ENCODE data around the gene CDK5RAP2.

CDK5RAP2 gene

GRCh38 chr9:120416781-120417427 lies 163.1 kb downstream of the CDK5RAP2 start:
- no peaks in the 10 kb centered on the region for H3K9me3 ChIP-seq (ENCODE audit: control insufficient read depth in 1 of 2, low read length in 2 of 2)
- H3K27ac ChIP-seq (ENCODE audit: low read depth, low read length) = no peak overlapping the region
- H3K27me3 ChIP-seq (ENCODE audit: control insufficient read depth in 1 of 2, insufficient read depth in 2 of 2, low read length in 2 of 2) = no peaks in the 10 kb centered on the region
- peaks cover 19 to 39% of the 10 kb centered on the region in 2 donors for H3K36me3 ChIP-seq (ENCODE audit: control insufficient read depth in 1 of 2, insufficient read depth in 2 of 2, low read length in 2 of 2)
- H3K4me1 ChIP-seq (ENCODE audit: control insufficient read depth in 1 of 2, insufficient read depth in 2 of 2, low read length in 2 of 2) = no peaks in the 10 kb centered on the region
- no peak overlapping the region for H3K9ac ChIP-seq (ENCODE audit: low read depth in 1 of 2, low read length in 2 of 2)
- H3K4me3 ChIP-seq (ENCODE audit: low read depth in 1 of 2, low read length in 2 of 2) = no peak overlapping the region

- Histone ChIP-seq H3K4me3 (ENCODE audit: low read depth in 1 of 2, low read length in 2 of 2) (no peak overlapping the region), H3K27me3 (ENCODE audit: control insufficient read depth in 1 of 2, insufficient read depth in 2 of 2, low read length in 2 of 2) (no peaks in the 10 kb centered on the region), H3K4me1 (ENCODE audit: control insufficient read depth in 1 of 2, insufficient read depth in 2 of 2, low read length in 2 of 2) (no peaks in the 10 kb centered on the region), H3K36me3 (ENCODE audit: control insufficient read depth in 1 of 2, insufficient read depth in 2 of 2, low read length in 2 of 2) (peaks cover 28 to 48% of the 10 kb centered on the region in 2 donors), H3K9ac (ENCODE audit: low read depth in 1 of 2, low read length in 2 of 2) (no peak overlapping the region), H3K9me3 (ENCODE audit: control insufficient read depth in 1 of 2, low read length in 2 of 2) (no peaks in the 10 kb centered on the region), H3K27ac (ENCODE audit: low read depth, low read length) (no peak overlapping the region)
These were observed 166.6 kb downstream of the CDK5RAP2 start for GRCh38 chr9:120413121-120414048.

GRCh38 chr9:120412425-120412951 lies 167.5 kb downstream of the CDK5RAP2 start:
- Histone ChIP-seq H3K9ac (ENCODE audit: low read depth in 1 of 2, low read length in 2 of 2) (no peak overlapping the region), H3K4me3 (ENCODE audit: low read depth in 1 of 2, low read length in 2 of 2) (no peak overlapping the region), H3K36me3 (ENCODE audit: control insufficient read depth in 1 of 2, insufficient read depth in 2 of 2, low read length in 2 of 2) (peaks cover 28 to 52% of the 10 kb centered on the region in 2 donors), H3K27ac (ENCODE audit: low read depth, low read length) (no peak overlapping the region), H3K4me1 (ENCODE audit: control insufficient read depth in 1 of 2, insufficient read depth in 2 of 2, low read length in 2 of 2) (no peaks in the 10 kb centered on the region), H3K27me3 (ENCODE audit: control insufficient read depth in 1 of 2, insufficient read depth in 2 of 2, low read length in 2 of 2) (no peaks in the 10 kb centered on the region), H3K9me3 (ENCODE audit: control insufficient read depth in 1 of 2, low read length in 2 of 2) (no peaks in the 10 kb centered on the region)

DNA sequence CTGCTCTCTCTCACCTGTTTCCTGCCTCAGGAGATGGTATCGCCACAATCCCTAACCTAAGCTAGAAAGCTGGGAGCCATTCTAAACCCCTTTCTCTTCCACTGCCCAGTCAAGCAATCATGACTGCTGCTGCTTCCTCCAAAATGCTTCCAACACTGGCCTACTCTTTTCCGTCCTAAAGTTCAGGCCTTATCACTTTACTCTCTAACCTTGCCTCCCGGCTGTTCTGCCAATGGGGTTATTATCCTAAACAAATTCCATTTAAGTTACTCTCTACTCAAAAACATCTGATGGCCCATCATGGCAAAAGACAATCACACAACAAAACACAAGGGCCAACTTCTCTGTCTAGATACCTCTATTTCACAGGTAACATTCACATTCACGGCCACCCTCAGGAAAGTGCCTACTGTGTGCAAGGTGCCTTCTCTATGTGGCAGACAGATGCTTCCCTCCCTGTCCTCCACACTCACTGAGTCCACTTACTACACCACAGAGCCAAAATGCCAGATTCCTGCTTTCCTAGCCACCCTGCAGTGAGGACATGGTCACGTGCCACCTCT lies 168.0 kb downstream of the CDK5RAP2 start:
- no peak overlapping the region for H3K9ac ChIP-seq (ENCODE audit: low read depth in 1 of 2, low read length in 2 of 2)
- peaks cover 31 to 55% of the 10 kb centered on the region in 2 donors for H3K36me3 ChIP-seq (ENCODE audit: control insufficient read depth in 1 of 2, insufficient read depth in 2 of 2, low read length in 2 of 2)
- H3K4me1 ChIP-seq (ENCODE audit: control insufficient read depth in 1 of 2, insufficient read depth in 2 of 2, low read length in 2 of 2) = no peaks in the 10 kb centered on the region
- H3K27ac ChIP-seq (ENCODE audit: low read depth, low read length) = no peak overlapping the region
- H3K27me3 ChIP-seq (ENCODE audit: control insufficient read depth in 1 of 2, insufficient read depth in 2 of 2, low read length in 2 of 2) = no peaks in the 10 kb centered on the region
- H3K4me3 ChIP-seq (ENCODE audit: low read depth in 1 of 2, low read length in 2 of 2) = no peak overlapping the region
- no peaks in the 10 kb centered on the region for H3K9me3 ChIP-seq (ENCODE audit: control insufficient read depth in 1 of 2, low read length in 2 of 2)

GRCh38 chr9:120410925-120411501 lies 169.0 kb downstream of the CDK5RAP2 start:
- H3K9me3 ChIP-seq (ENCODE audit: control insufficient read depth in 1 of 2, low read length in 2 of 2) = no peaks in the 10 kb centered on the region
- no peaks in the 10 kb centered on the region for H3K27me3 ChIP-seq (ENCODE audit: control insufficient read depth in 1 of 2, insufficient read depth in 2 of 2, low read length in 2 of 2)
- no peaks in the 10 kb centered on the region for H3K4me1 ChIP-seq (ENCODE audit: control insufficient read depth in 1 of 2, insufficient read depth in 2 of 2, low read length in 2 of 2)
- H3K27ac ChIP-seq (ENCODE audit: low read depth, low read length) = no peak overlapping the region
- H3K9ac ChIP-seq (ENCODE audit: low read depth in 1 of 2, low read length in 2 of 2) = no peak overlapping the region
- H3K36me3 ChIP-seq (ENCODE audit: control insufficient read depth in 1 of 2, insufficient read depth in 2 of 2, low read length in 2 of 2) = peaks cover 35 to 64% of the 10 kb centered on the region in 2 donors
- H3K4me3 ChIP-seq (ENCODE audit: low read depth in 1 of 2, low read length in 2 of 2) = no peak overlapping the region

DNA sequence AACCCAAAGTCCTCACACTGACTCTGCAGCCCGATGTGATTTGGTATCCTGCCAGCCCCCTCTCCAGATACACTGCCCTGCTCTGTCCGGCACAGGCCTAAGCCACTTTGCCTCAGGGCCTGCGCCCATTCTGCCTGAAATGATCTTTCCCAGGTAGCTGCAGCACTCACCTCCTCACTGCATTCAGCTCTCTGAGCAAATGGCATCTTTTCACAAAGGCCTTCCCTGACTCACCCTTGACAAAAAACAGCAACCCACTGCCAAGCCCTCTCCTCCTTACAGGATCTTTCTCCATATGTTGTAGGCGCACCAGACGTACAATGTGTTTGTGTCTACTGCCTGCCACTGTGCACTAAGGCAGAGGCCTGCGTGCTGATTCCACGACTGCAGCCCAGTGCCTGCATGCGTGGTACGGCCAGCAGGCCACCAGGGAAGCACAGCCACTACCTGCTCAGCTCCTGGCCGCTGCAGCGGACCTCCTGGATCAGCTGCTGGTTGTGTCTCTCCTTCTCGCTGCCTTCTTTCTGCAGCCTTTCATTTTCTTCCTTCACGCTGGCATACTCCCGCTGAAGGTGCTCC lies 171.2 kb downstream of the CDK5RAP2 start:
- Histone ChIP-seq H3K4me1 (ENCODE audit: control insufficient read depth in 1 of 2, insufficient read depth in 2 of 2, low read length in 2 of 2) (no peaks in the 10 kb centered on the region), H3K9ac (ENCODE audit: low read depth in 1 of 2, low read length in 2 of 2) (no peak overlapping the region), H3K9me3 (ENCODE audit: control insufficient read depth in 1 of 2, low read length in 2 of 2) (no peaks in the 10 kb centered on the region), H3K27me3 (ENCODE audit: control insufficient read depth in 1 of 2, insufficient read depth in 2 of 2, low read length in 2 of 2) (no peaks in the 10 kb centered on the region), H3K4me3 (ENCODE audit: low read depth in 1 of 2, low read length in 2 of 2) (no peak overlapping the region), H3K36me3 (ENCODE audit: control insufficient read depth in 1 of 2, insufficient read depth in 2 of 2, low read length in 2 of 2) (peaks cover 30 to 71% of the 10 kb centered on the region in 2 donors), H3K27ac (ENCODE audit: low read depth, low read length) (no peak overlapping the region)

GRCh38 chr9:120405860-120406259 lies 174.1 kb downstream of the CDK5RAP2 start:
- H3K4me3 ChIP-seq (ENCODE audit: low read depth in 1 of 2, low read length in 2 of 2) = no peak overlapping the region
- H3K27me3 ChIP-seq (ENCODE audit: control insufficient read depth in 1 of 2, insufficient read depth in 2 of 2, low read length in 2 of 2) = no peaks in the 10 kb centered on the region
- H3K27ac ChIP-seq (ENCODE audit: low read depth, low read length) = no peak overlapping the region
- H3K4me1 ChIP-seq (ENCODE audit: control insufficient read depth in 1 of 2, insufficient read depth in 2 of 2, low read length in 2 of 2) = no peaks in the 10 kb centered on the region
- no peaks in the 10 kb centered on the region for H3K9me3 ChIP-seq (ENCODE audit: control insufficient read depth in 1 of 2, low read length in 2 of 2)
- H3K36me3 ChIP-seq (ENCODE audit: control insufficient read depth in 1 of 2, insufficient read depth in 2 of 2, low read length in 2 of 2) = peaks cover 30 to 84% of the 10 kb centered on the region in 2 donors
- no peak overlapping the region for H3K9ac ChIP-seq (ENCODE audit: low read depth in 1 of 2, low read length in 2 of 2)

GRCh38 chr9:120405134-120405533 lies 174.8 kb downstream of the CDK5RAP2 start:
- Histone ChIP-seq H3K4me3 (ENCODE audit: low read depth in 1 of 2, low read length in 2 of 2) (no peak overlapping the region), H3K9me3 (ENCODE audit: control insufficient read depth in 1 of 2, low read length in 2 of 2) (no peaks in the 10 kb centered on the region), H3K4me1 (ENCODE audit: control insufficient read depth in 1 of 2, insufficient read depth in 2 of 2, low read length in 2 of 2) (no peaks in the 10 kb centered on the region), H3K27me3 (ENCODE audit: control insufficient read depth in 1 of 2, insufficient read depth in 2 of 2, low read length in 2 of 2) (no peaks in the 10 kb centered on the region), H3K9ac (ENCODE audit: low read depth in 1 of 2, low read length in 2 of 2) (no peak overlapping the region), H3K27ac (ENCODE audit: low read depth, low read length) (no peak overlapping the region), H3K36me3 (ENCODE audit: control insufficient read depth in 1 of 2, insufficient read depth in 2 of 2, low read length in 2 of 2) (peaks cover 31 to 84% of the 10 kb centered on the region in 2 donors)

DNA sequence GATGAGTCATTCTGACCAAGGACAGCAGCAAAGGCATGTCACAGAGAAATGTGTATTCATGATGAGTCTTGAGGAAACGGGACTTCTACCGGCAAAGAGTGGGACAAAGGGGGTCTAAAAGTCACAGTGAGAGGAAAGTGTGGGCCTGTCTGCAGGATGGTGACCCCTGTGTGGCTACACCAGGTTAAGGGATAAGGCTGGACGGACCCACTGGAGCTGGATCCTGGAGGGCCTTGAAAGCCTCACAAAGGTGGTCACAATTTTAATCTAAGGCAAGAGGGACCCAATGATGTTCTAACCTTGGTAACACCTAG lies 176.5 kb downstream of the CDK5RAP2 start:
- H3K4me3 ChIP-seq (ENCODE audit: low read depth in 1 of 2, low read length in 2 of 2) = no peak overlapping the region
- H3K27ac ChIP-seq (ENCODE audit: low read depth, low read length) = no peak overlapping the region
- no peaks in the 10 kb centered on the region for H3K4me1 ChIP-seq (ENCODE audit: control insufficient read depth in 1 of 2, insufficient read depth in 2 of 2, low read length in 2 of 2)
- no peaks in the 10 kb centered on the region for H3K27me3 ChIP-seq (ENCODE audit: control insufficient read depth in 1 of 2, insufficient read depth in 2 of 2, low read length in 2 of 2)
- no peaks in the 10 kb centered on the region for H3K9me3 ChIP-seq (ENCODE audit: control insufficient read depth in 1 of 2, low read length in 2 of 2)
- peaks cover 30 to 83% of the 10 kb centered on the region in 2 donors for H3K36me3 ChIP-seq (ENCODE audit: control insufficient read depth in 1 of 2, insufficient read depth in 2 of 2, low read length in 2 of 2)
- H3K9ac ChIP-seq (ENCODE audit: low read depth in 1 of 2, low read length in 2 of 2) = no peak overlapping the region

Data from duodenal mucosa (tissue), 2 donors.